ENCODE measurements around the gene DEGS2.

- TF ChIP-seq, protein P1, sequence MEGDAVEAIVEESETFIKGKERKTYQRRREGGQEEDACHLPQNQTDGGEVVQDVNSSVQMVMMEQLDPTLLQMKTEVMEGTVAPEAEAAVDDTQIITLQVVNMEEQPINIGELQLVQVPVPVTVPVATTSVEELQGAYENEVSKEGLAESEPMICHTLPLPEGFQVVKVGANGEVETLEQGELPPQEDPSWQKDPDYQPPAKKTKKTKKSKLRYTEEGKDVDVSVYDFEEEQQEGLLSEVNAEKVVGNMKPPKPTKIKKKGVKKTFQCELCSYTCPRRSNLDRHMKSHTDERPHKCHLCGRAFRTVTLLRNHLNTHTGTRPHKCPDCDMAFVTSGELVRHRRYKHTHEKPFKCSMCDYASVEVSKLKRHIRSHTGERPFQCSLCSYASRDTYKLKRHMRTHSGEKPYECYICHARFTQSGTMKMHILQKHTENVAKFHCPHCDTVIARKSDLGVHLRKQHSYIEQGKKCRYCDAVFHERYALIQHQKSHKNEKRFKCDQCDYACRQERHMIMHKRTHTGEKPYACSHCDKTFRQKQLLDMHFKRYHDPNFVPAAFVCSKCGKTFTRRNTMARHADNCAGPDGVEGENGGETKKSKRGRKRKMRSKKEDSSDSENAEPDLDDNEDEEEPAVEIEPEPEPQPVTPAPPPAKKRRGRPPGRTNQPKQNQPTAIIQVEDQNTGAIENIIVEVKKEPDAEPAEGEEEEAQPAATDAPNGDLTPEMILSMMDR (conservative IDR thresholded peaks at IDR 0.05) = no peak
- no peak for TF ChIP-seq ZFX (IDR thresholded peaks at IDR 0.05)
Observed at GRCh38 chr14:100144645-100144995, 14.8 kb downstream of the DEGS2 start.
